Thyroid gland (tissue), 4 donors: Measurements from ENCODE around the gene BRAF.

Experiments
- CTCF ChIP-seq, 6 experiments: fragments of 200-600 bp in 3 of 6; fragments of 450-650 bp in 3 of 6; sonication (generic) in 3 of 6; IDR thresholded peaks; one replicate each; pipeline ENCODE4 v1.5.1; 2016 to 2019; ENCODE audit warnings: antibody characterized with exemption in 6 of 6, mild to moderate bottlenecking in 2 of 6, inconsistent platforms in 1 of 6, moderate library complexity in 1 of 6
- POLR2A ChIP-seq, 2 donors: fragments of 450-650 bp; IDR thresholded peaks; one replicate each; pipeline ENCODE4 v1.6.1; 2017; ENCODE audit warnings: antibody characterized with exemption in 2 of 2, mild to moderate bottlenecking in 2 of 2, moderate library complexity in 1 of 2

- TF ChIP-seq CTCF (IDR thresholded peaks at IDR 0.05) (no peak), POLR2A (IDR thresholded peaks at IDR 0.05) (no peak)
Observed at GRCh38 chr7:140898786-140899536, 25.8 kb downstream of the BRAF start.
